A673 (cell line): ENCODE data around the gene UQCRC1.

Experiments
- EZH2 ChIP-seq: fragments of 200-600 bp; sonication (generic); IDR thresholded peaks from 2 replicates; pipeline ENCODE4 v1.6.1; 2017; ENCODE audit warnings: borderline replicate concordance, low read depth, mild to moderate bottlenecking, mixed read lengths, antibody characterized with exemption, low read length; ENCODE audit not compliant: poor library complexity, severe bottlenecking
- TF ChIP-seq, protein P1 (sequence below): fragments of 300-800, 200-600 bp; sonication (generic); conservative IDR thresholded peaks from 2 replicates; pipeline ENCODE4 v1.5.1; 2017; ENCODE audit warnings: low read depth, mild to moderate bottlenecking, antibody characterized with exemption, low read length, moderate library complexity, mixed read lengths

DNA sequence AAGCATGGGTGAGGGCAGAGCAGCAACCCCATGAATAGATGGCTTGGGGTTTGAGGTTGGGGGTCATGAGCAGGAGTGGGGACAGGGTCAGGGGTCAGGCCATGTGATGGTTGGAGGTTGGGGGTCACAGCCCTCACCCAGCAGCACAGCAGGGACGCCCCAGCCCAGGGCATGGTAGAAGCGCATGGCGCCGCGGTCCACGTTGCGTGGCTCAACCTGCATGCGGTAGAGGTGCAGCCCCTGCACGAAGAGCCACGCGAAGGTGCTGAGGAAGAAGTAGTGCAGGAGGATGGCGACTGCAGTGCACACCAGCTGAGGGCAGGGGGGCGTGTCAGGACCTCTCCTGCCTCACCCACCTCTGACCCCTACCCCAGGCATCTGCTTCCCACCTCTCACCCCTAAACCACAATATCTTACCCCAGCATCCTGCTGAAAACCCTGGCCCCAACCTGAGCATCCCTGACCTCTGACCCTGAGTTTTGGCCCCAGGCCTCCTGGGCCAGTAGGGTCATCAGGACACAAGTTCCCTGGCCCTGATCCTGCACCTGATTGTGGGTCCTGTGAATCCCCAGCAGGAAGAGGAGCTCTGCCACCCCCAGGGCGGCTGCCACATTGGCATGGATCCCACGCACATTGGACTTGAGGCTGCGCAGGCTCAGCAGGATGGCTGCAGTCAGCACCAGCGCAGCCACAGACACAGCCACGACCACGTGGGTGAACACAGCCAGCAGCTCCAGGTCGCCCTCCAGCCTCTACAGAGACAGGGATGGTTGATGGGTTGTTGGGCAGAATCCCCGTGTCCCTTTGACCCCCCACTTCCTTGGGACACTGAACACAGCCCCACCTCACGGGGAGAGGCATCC, 35.7 kb upstream of the UQCRC1 start:
- TF ChIP-seq, protein P1, sequence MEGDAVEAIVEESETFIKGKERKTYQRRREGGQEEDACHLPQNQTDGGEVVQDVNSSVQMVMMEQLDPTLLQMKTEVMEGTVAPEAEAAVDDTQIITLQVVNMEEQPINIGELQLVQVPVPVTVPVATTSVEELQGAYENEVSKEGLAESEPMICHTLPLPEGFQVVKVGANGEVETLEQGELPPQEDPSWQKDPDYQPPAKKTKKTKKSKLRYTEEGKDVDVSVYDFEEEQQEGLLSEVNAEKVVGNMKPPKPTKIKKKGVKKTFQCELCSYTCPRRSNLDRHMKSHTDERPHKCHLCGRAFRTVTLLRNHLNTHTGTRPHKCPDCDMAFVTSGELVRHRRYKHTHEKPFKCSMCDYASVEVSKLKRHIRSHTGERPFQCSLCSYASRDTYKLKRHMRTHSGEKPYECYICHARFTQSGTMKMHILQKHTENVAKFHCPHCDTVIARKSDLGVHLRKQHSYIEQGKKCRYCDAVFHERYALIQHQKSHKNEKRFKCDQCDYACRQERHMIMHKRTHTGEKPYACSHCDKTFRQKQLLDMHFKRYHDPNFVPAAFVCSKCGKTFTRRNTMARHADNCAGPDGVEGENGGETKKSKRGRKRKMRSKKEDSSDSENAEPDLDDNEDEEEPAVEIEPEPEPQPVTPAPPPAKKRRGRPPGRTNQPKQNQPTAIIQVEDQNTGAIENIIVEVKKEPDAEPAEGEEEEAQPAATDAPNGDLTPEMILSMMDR, result no peak
- TF ChIP-seq EZH2, result no peak
